Activated T-cell treated with anti-CD3 and anti-CD28 coated beads, Interleukin-2, amount 50 U/mL, for 72 hours (primary cell): Measurements from ENCODE around the gene CCDC85B. TPM values are rescaled to one million over a fixed set of nuclear protein-coding genes. Genes with fewer than 3 reads are reported as not detected.

Source experiments
- ATAC-seq, 2 donors: fragments of 150-1000 bp; cut with Tn5 transposase; replicated peaks in 1 of 2; 2 replicates each; pipeline ENCODE4 v1.10.0; 2021; ENCODE audit warnings: moderate library complexity in 2 of 2, mild to moderate bottlenecking in 1 of 2
- DNase-seq, 2 donors: peaks; one replicate each; pipeline ENCODE4 v3.0.0; 2021 to 2022; ENCODE audit warnings: mixed read lengths in 1 of 2
- H3K27ac Mint-ChIP-seq: one replicate; pipeline ENCODE4 v1.8.0; 2022; ENCODE audit warnings: mild to moderate bottlenecking, moderate library complexity, mixed read lengths
- H3K27me3 Mint-ChIP-seq: one replicate; pipeline ENCODE4 v1.8.0; 2022; ENCODE audit warnings: low read depth, mixed read lengths
- H3K36me3 Mint-ChIP-seq, 2 donors: one replicate each; pipeline ENCODE4 v1.8.0; 2022; ENCODE audit warnings: mixed read lengths in 2 of 2, mild to moderate bottlenecking in 1 of 2; ENCODE audit not compliant: insufficient read depth in 2 of 2
- H3K4me1 Mint-ChIP-seq: one replicate; pipeline ENCODE4 v1.8.0; 2022; ENCODE audit warnings: low read depth, mixed read lengths
- H3K4me3 Mint-ChIP-seq, 2 donors: one replicate each; pipeline ENCODE4 v1.8.0; 2022; ENCODE audit warnings: mild to moderate bottlenecking in 2 of 2, mixed read lengths in 2 of 2, moderate library complexity in 2 of 2
- H3K9me3 Mint-ChIP-seq, 2 donors: one replicate each; pipeline ENCODE4 v1.8.0; 2022; ENCODE audit warnings: mixed read lengths in 2 of 2
- total RNA-seq, 2 donors: library from RNA; stranded (reverse); gene quantifications; one replicate each; pipeline ENCODE4 v1.2.3, GENCODE V29; 2022

CCDC85B gene
- total RNA-seq, 2 donors from 2014 or later: 35.4 to 37.5 TPM

GRCh38 chr11:65903715-65904114, 13.2 kb downstream of the CCDC85B start:
- no peak overlapping the region for H3K4me3 Mint-ChIP-seq
- no peaks in the 10 kb centered on the region for H3K27me3 Mint-ChIP-seq
- no peak overlapping the region for H3K27ac Mint-ChIP-seq
- ATAC-seq (no peak), DNase-seq (no peak)
- H3K9me3 Mint-ChIP-seq: no peaks in the 10 kb centered on the region
- peaks cover 1 to 2% of the 10 kb centered on the region in 2 donors for H3K36me3 Mint-ChIP-seq
- peaks cover 29% of the 10 kb centered on the region for H3K4me1 Mint-ChIP-seq

- ATAC-seq (peak in 1 of 2 donors; percentile 31), DNase-seq (no peak)
- H3K27ac Mint-ChIP-seq: no peak overlapping the region
- peaks cover 19% of the 10 kb centered on the region for H3K4me1 Mint-ChIP-seq
- no peaks in the 10 kb centered on the region for H3K9me3 Mint-ChIP-seq
- H3K4me3 Mint-ChIP-seq: no peak overlapping the region
- H3K27me3 Mint-ChIP-seq: peaks cover 6% of the 10 kb centered on the region
- H3K36me3 Mint-ChIP-seq: no peaks in the 10 kb centered on the region
Measured at GRCh38 chr11:65906602-65907001, 16.1 kb downstream of the CCDC85B start.

GRCh38 chr11:65907878-65908277, 17.4 kb downstream of the CCDC85B start:
- DNase-seq (no peak), ATAC-seq (no peak)
- no peak overlapping the region for H3K4me3 Mint-ChIP-seq
- H3K9me3 Mint-ChIP-seq: no peaks in the 10 kb centered on the region
- no peak overlapping the region for H3K27ac Mint-ChIP-seq
- H3K36me3 Mint-ChIP-seq: no peaks in the 10 kb centered on the region
- peaks cover 14% of the 10 kb centered on the region for H3K4me1 Mint-ChIP-seq
- peaks cover 6% of the 10 kb centered on the region for H3K27me3 Mint-ChIP-seq

GRCh38 chr11:65911682-65912568, 21.5 kb downstream of the CCDC85B start:
- Mint-ChIP-seq H3K27me3 (peaks cover 6% of the 10 kb centered on the region), H3K27ac (no peak overlapping the region), H3K4me3 (peak overlapping the region in 1 of 2 donors; percentile 13), H3K9me3 (no peaks in the 10 kb centered on the region), H3K36me3 (no peaks in the 10 kb centered on the region), H3K4me1 (peaks cover 29% of the 10 kb centered on the region)
- ATAC-seq (peak in 1 of 2 donors; percentile 2), DNase-seq (no peak)

GRCh38 chr11:65912845-65913244, 22.4 kb downstream of the CCDC85B start:
- ATAC-seq (peak in 1 of 2 donors; percentile 42), DNase-seq (no peak)
- no peak overlapping the region for H3K27ac Mint-ChIP-seq
- no peak overlapping the region for H3K4me3 Mint-ChIP-seq
- H3K9me3 Mint-ChIP-seq: no peaks in the 10 kb centered on the region
- H3K4me1 Mint-ChIP-seq: peaks cover 35% of the 10 kb centered on the region
- peaks cover 6% of the 10 kb centered on the region for H3K27me3 Mint-ChIP-seq
- H3K36me3 Mint-ChIP-seq: no peaks in the 10 kb centered on the region

GRCh38 chr11:65915101-65915820, 24.8 kb downstream of the CCDC85B start:
- Mint-ChIP-seq H3K4me3 (no peak overlapping the region), H3K36me3 (peaks cover 0 to 4% of the 10 kb centered on the region in 2 donors), H3K4me1 (peaks cover 35% of the 10 kb centered on the region), H3K27ac (no peak overlapping the region), H3K9me3 (no peaks in the 10 kb centered on the region), H3K27me3 (no peaks in the 10 kb centered on the region)
- DNase-seq (no peak), ATAC-seq (no peak)

GRCh38 chr11:65915821-65916251, 25.4 kb downstream of the CCDC85B start:
- ATAC-seq: no peak
- peaks cover 37% of the 10 kb centered on the region for H3K4me1 Mint-ChIP-seq
- no peak overlapping the region for H3K27ac Mint-ChIP-seq
- peaks cover 0 to 6% of the 10 kb centered on the region in 2 donors for H3K36me3 Mint-ChIP-seq
- no peak for DNase-seq
- no peak overlapping the region for H3K4me3 Mint-ChIP-seq
- H3K9me3 Mint-ChIP-seq: no peaks in the 10 kb centered on the region
- no peaks in the 10 kb centered on the region for H3K27me3 Mint-ChIP-seq

- H3K27ac Mint-ChIP-seq: no peak overlapping the region
- H3K9me3 Mint-ChIP-seq: no peaks in the 10 kb centered on the region
- ATAC-seq: no peak
- DNase-seq: no peak
- H3K27me3 Mint-ChIP-seq: no peaks in the 10 kb centered on the region
- peaks cover 0 to 6% of the 10 kb centered on the region in 2 donors for H3K36me3 Mint-ChIP-seq
- H3K4me3 Mint-ChIP-seq: peak overlapping the region; percentile 64 to 95
- H3K4me1 Mint-ChIP-seq: peaks cover 37% of the 10 kb centered on the region
Measured at GRCh38 chr11:65916391-65916790, 25.9 kb downstream of the CCDC85B start.

GRCh38 chr11:65917077-65917433, 26.6 kb downstream of the CCDC85B start:
- no peak for ATAC-seq
- Mint-ChIP-seq H3K36me3 (peaks cover 3 to 6% of the 10 kb centered on the region in 2 donors), H3K27me3 (no peaks in the 10 kb centered on the region), H3K27ac (peak overlapping the region; percentile 38), H3K4me1 (peaks cover 40% of the 10 kb centered on the region), H3K9me3 (no peaks in the 10 kb centered on the region), H3K4me3 (peak overlapping the region; percentile 64 to 95)
- DNase-seq: no peak

- ATAC-seq (no peak), DNase-seq (no peak)
- H3K36me3 Mint-ChIP-seq: peaks cover 4 to 8% of the 10 kb centered on the region in 2 donors
- H3K9me3 Mint-ChIP-seq: no peaks in the 10 kb centered on the region
- no peak overlapping the region for H3K27ac Mint-ChIP-seq
- peak overlapping the region; percentile 95 to 96 for H3K4me3 Mint-ChIP-seq
- H3K4me1 Mint-ChIP-seq: peaks cover 43% of the 10 kb centered on the region
- H3K27me3 Mint-ChIP-seq: no peaks in the 10 kb centered on the region
Measured at GRCh38 chr11:65917434-65918210, 27.1 kb downstream of the CCDC85B start.

- Mint-ChIP-seq H3K27me3 (no peaks in the 10 kb centered on the region), H3K36me3 (peaks cover 4 to 11% of the 10 kb centered on the region in 2 donors), H3K9me3 (no peaks in the 10 kb centered on the region), H3K4me3 (peak within 1 kb of the TSS; percentile 95 to 96), H3K27ac (peak within 1 kb of the TSS; percentile 89), H3K4me1 (peaks cover 41% of the 10 kb centered on the region)
- ATAC-seq: peak; percentile 68 to 74
- no peak for DNase-seq
Measured at GRCh38 chr11:65918211-65919140, 28.0 kb downstream of the CCDC85B start, which contains the start of gene C11orf68. Gene C11orf68 (minus strand): TSS chr11:65919062. CDS start chr11:65919031, 31 bp downstream.

GRCh38 chr11:65919141-65919572, 28.7 kb downstream of the CCDC85B start, which contains the start of gene DRAP1:
Gene DRAP1 (plus strand): TSS chr11:65919426. CDS start chr11:65919502, 76 bp downstream.
- peaks cover 41% of the 10 kb centered on the region for H3K4me1 Mint-ChIP-seq
- H3K27ac Mint-ChIP-seq: peak within 1 kb of the TSS; percentile 89
- peaks cover 4 to 12% of the 10 kb centered on the region in 2 donors for H3K36me3 Mint-ChIP-seq
- ATAC-seq: peak; percentile 93 to 95
- DNase-seq: peak; percentile 98 to 99
- H3K4me3 Mint-ChIP-seq: peak within 1 kb of the TSS; percentile 95 to 96
- no peaks in the 10 kb centered on the region for H3K27me3 Mint-ChIP-seq
- no peaks in the 10 kb centered on the region for H3K9me3 Mint-ChIP-seq
